B cell (primary cell): ENCODE data around the gene BHMT.

ENCODE experiments used
- CTCF ChIP-seq: fragments of 200-600 bp; IDR thresholded peaks from one replicate; pipeline ENCODE4 v1.8.0; 2022; ENCODE audit warnings: antibody characterized with exemption, mild to moderate bottlenecking
- EZH2 ChIP-seq: IDR thresholded peaks from 2 replicates; pipeline ENCODE4 v1.6.1; 2012; ENCODE audit warnings: borderline replicate concordance, low read depth, mild to moderate bottlenecking, moderate library complexity, low read length; ENCODE audit not compliant: insufficient read depth, poor library complexity, severe bottlenecking

GRCh38 chr5:79069488-79070349, 41.9 kb upstream of the BHMT start, which contains the start of the genes BHMT2 and DMGDH:
- TF ChIP-seq CTCF (no peak), EZH2 (no peak)
